NB4 (cell line): ENCODE measurements around the gene KLF6.

Experiments
- DNase-seq: peaks from one replicate; pipeline ENCODE4 v3.0.0; 2010; ENCODE audit warnings: low read depth
- H3K4me3 ChIP-seq: one replicate; pipeline ENCODE4 v1.5.1; 2011; ENCODE audit warnings: mild to moderate bottlenecking, low read depth, low read length, moderate library complexity
- CTCF ChIP-seq: IDR thresholded peaks from one replicate; pipeline ENCODE4 v1.5.1; 2012; ENCODE audit warnings: low read depth, low read length
- MAX ChIP-seq: IDR thresholded peaks from 2 replicates; pipeline ENCODE4 v1.6.1; 2011; ENCODE audit warnings: low read depth, low read length
- MYC ChIP-seq: IDR thresholded peaks from 2 replicates; pipeline ENCODE4 v1.6.1; 2011; ENCODE audit warnings: low read depth, low read length
- POLR2A ChIP-seq: IDR thresholded peaks from 2 replicates; pipeline ENCODE4 v1.6.1; 2011; ENCODE audit warnings: mild to moderate bottlenecking; ENCODE audit not compliant: insufficient read length; ENCODE audit errors: extremely low read depth

Gene KLF6

GRCh38 chr10:3786295-3787015, 1.4 kb upstream of the KLF6 start:
- no peak for TF ChIP-seq CTCF
- no peak for TF ChIP-seq MAX
- TF ChIP-seq MYC: no peak
- no peak for TF ChIP-seq POLR2A
- no peak for DNase-seq
- peak overlapping the region; percentile 54 for H3K4me3 ChIP-seq

- no peak for DNase-seq
- H3K4me3 ChIP-seq: peak overlapping the region; percentile 54
- TF ChIP-seq MYC (no peak), MAX (no peak), POLR2A (no peak), CTCF (no peak)
Measured at GRCh38 chr10:3785851-3786271, 852 bp upstream of the KLF6 start.

- peak; percentile 93 for DNase-seq
- peak; percentile 32; the same call in 1 of the 2 replicates for TF ChIP-seq MYC
- TF ChIP-seq CTCF: no peak
- TF ChIP-seq POLR2A: peak; percentile 70
- TF ChIP-seq MAX: no peak
- no peak overlapping the region for H3K4me3 ChIP-seq
Measured at GRCh38 chr10:3785251-3785850, 342 bp upstream of the KLF6 start.

- H3K4me3 ChIP-seq: peak overlapping the region; percentile 88
- DNase-seq: peak; percentile 83
- no peak for TF ChIP-seq MYC
- no peak for TF ChIP-seq MAX
- no peak for TF ChIP-seq CTCF
- no peak for TF ChIP-seq POLR2A
Measured at GRCh38 chr10:3783682-3784432, 1.2 kb downstream of the KLF6 start.

GRCh38 chr10:3783316-3783681, 1.7 kb downstream of the KLF6 start:
- H3K4me3 ChIP-seq: peak overlapping the region; percentile 88
- TF ChIP-seq CTCF: no peak
- TF ChIP-seq MAX: no peak
- no peak for TF ChIP-seq MYC
- no peak for TF ChIP-seq POLR2A
- DNase-seq: peak; percentile 74
